ENCODE measurements around the gene CNIH2. TPM values are rescaled to one million over a fixed set of nuclear protein-coding genes. Genes with fewer than 3 reads are reported as not detected.

The CNIH2 gene
- total and polyA plus RNA-seq, 2 of the 13 experiments (the other 11 are each of a cell fraction or from before 2014, with no cell fraction given), result 0.60 to 0.69 TPM

- TF ChIP-seq ZNF318 (CRISPR knock-in tag; IDR thresholded peaks at IDR 0.05), result peak; percentile 73; the same call in 1 of the 2 replicates
- no peak for TF ChIP-seq CREB1 (IDR thresholded peaks at IDR 0.05)
- TF ChIP-seq CREB1 (CRISPR knock-in tag; IDR thresholded peaks at IDR 0.05), result no peak
- no peak for TF ChIP-seq FOXA1 (IDR thresholded peaks at IDR 0.05)
- peak; percentile 75 for TF ChIP-seq FOXA1 (CRISPR knock-in tag; IDR thresholded peaks at IDR 0.05)
- TF ChIP-seq ZZZ3 (CRISPR knock-in tag; IDR thresholded peaks at IDR 0.05; ENCODE audit: borderline replicate concordance), result peak; percentile 14; the same call in 1 of the 2 replicates
- peak; percentile 6; the same call in 1 of the 2 replicates for TF ChIP-seq ZNF230 (CRISPR knock-in tag; IDR thresholded peaks at IDR 0.05)
- TF ChIP-seq MTA1 (CRISPR knock-in tag; IDR thresholded peaks at IDR 0.05; ENCODE audit: borderline replicate concordance), result 0 out of 2 replicates have a peak, but pooled peaks have one; percentile 60
- TF ChIP-seq ZNF644 (CRISPR knock-in tag; IDR thresholded peaks at IDR 0.05; ENCODE audit: low read depth), result no peak
- TF ChIP-seq HMGA1 (CRISPR knock-in tag; conservative IDR thresholded peaks at IDR 0.05), result no peak
- 0 out of 2 replicates have a peak, but pooled peaks have one; percentile 1 for TF ChIP-seq ZNF333 (CRISPR knock-in tag; IDR thresholded peaks at IDR 0.05; ENCODE audit: borderline replicate concordance)
- TF ChIP-seq ESRRA (CRISPR knock-in tag; IDR thresholded peaks at IDR 0.05; ENCODE audit: low read depth), result 0 out of 2 replicates have a peak, but pooled peaks have one; percentile 54
- no peak for TF ChIP-seq NR3C1 (CRISPR knock-in tag; IDR thresholded peaks at IDR 0.05)
- TF ChIP-seq, protein P1, sequence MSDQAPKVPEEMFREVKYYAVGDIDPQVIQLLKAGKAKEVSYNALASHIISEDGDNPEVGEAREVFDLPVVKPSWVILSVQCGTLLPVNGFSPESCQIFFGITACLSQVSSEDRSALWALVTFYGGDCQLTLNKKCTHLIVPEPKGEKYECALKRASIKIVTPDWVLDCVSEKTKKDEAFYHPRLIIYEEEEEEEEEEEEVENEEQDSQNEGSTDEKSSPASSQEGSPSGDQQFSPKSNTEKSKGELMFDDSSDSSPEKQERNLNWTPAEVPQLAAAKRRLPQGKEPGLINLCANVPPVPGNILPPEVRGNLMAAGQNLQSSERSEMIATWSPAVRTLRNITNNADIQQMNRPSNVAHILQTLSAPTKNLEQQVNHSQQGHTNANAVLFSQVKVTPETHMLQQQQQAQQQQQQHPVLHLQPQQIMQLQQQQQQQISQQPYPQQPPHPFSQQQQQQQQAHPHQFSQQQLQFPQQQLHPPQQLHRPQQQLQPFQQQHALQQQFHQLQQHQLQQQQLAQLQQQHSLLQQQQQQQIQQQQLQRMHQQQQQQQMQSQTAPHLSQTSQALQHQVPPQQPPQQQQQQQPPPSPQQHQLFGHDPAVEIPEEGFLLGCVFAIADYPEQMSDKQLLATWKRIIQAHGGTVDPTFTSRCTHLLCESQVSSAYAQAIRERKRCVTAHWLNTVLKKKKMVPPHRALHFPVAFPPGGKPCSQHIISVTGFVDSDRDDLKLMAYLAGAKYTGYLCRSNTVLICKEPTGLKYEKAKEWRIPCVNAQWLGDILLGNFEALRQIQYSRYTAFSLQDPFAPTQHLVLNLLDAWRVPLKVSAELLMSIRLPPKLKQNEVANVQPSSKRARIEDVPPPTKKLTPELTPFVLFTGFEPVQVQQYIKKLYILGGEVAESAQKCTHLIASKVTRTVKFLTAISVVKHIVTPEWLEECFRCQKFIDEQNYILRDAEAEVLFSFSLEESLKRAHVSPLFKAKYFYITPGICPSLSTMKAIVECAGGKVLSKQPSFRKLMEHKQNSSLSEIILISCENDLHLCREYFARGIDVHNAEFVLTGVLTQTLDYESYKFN (CRISPR knock-in tag; conservative IDR thresholded peaks at IDR 0.05), result 0 out of 2 replicates have a peak, but pooled peaks have one; percentile 19
- 0 out of 2 replicates have a peak, but pooled peaks have one; percentile 42 for TF ChIP-seq ZNF678 (CRISPR knock-in tag; IDR thresholded peaks at IDR 0.05)
- TF ChIP-seq ZNF232 (CRISPR knock-in tag; IDR thresholded peaks at IDR 0.05; ENCODE audit: borderline replicate concordance), result no peak
Measured at GRCh38 chr11:66258473-66258893, 19.5 kb upstream of the CNIH2 start (continued).

All from HepG2 (cell line).